ENCODE data around the gene PLK5.

GRCh38 chr19:1572795-1573194 lies 48.9 kb downstream of the PLK5 start:
- TF ChIP-seq POLR2AphosphoS5 (IDR thresholded peaks at IDR 0.05) (no peak), CTCF (IDR thresholded peaks at IDR 0.05) (no peak)

Data from gastroesophageal sphincter (tissue), 3 donors.